GDM1 (cell line): ENCODE results near the gene NT5C1A.

ENCODE experiments used
- DNase-seq: peaks from one replicate; lab custom pipeline; 2025; lab: John Stamatoyannopoulos, UW

NT5C1A gene

GRCh38 chr1:39689635-39690034 lies 17.7 kb upstream of the NT5C1A start:
- DNase-seq = no peak

DNA sequence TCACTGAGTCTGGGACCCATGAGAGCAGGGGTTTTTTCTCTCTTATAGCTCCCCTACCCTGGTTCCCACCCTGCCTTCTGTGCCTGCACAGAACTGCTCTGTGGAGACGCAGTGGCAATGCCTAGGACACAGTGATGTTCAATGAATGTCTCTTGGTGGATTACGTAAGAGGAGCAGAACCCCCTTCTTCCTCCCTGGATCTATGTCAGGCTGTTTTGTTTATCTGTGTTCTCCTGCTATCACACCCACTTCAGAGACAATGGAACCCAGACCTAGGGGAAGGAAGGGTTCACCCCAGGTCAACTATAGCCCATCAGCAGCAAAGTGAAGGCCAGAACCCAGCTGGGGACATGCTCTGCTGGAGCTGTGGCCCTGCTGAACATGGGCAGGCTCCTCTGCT lies 17.3 kb upstream of the NT5C1A start:
- no peak for DNase-seq

DNA sequence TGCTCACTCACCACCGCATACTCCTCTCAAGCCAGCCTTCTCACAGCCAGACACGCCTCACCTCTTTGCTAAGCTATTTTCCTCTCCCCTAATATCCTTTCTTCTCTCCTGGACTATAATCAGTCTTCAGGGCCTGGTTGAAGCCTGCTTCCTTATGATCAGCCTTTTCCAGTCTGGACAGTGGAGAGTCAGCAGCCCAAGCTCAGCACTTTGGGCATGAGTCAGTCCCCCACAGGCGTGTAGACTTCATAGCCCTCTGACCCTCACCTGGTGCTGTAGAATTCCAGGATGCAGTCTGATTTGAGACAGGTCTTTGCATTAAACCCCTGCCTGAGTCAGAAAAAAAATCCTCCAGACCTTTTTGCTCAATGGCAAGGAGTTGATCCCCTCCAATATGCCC lies 16.8 kb upstream of the NT5C1A start:
- no peak for DNase-seq

DNA sequence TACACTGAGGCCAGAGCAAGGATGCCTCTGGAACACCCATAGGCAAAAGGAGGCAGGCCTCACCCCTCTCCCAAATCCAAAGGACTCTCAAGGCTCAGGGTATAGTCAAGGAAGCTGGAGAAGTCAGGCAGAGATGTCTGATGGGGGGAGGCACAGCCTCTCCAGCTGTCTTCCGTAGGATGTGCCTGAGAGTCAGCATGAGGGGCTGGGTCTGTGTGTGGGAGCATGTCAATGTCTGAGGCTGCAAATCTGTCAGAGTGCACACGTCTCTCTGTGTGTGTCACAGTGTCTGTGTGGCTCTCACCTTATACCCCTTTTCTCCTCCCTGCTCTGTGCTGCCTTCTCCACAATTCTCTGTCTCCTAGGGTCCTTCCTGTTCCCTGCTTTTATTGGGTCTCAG lies 15.3 kb upstream of the NT5C1A start:
- no peak for DNase-seq

DNA sequence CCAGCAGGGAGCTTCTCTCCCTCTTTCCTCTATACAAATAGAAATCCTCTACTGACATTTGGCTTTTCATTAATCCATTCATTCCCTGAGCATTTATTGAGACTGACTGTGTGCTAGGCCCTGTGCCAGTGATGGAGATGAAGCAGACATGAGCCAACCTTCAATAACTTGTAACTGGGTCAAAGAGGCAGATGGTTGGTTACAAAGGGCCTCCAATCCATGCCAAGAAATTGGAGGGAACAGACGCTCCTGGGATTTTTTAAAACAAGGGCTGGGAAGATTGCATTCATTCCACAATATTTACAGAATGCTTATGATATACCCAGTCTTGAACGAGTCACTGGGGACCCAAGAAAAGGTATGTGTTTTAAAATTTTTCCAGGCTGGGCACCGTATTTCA lies 13.2 kb upstream of the NT5C1A start:
- no peak for DNase-seq

- no peak for DNase-seq
These were observed 12.4 kb upstream of the NT5C1A start for GRCh38 chr1:39684313-39684664.

DNA sequence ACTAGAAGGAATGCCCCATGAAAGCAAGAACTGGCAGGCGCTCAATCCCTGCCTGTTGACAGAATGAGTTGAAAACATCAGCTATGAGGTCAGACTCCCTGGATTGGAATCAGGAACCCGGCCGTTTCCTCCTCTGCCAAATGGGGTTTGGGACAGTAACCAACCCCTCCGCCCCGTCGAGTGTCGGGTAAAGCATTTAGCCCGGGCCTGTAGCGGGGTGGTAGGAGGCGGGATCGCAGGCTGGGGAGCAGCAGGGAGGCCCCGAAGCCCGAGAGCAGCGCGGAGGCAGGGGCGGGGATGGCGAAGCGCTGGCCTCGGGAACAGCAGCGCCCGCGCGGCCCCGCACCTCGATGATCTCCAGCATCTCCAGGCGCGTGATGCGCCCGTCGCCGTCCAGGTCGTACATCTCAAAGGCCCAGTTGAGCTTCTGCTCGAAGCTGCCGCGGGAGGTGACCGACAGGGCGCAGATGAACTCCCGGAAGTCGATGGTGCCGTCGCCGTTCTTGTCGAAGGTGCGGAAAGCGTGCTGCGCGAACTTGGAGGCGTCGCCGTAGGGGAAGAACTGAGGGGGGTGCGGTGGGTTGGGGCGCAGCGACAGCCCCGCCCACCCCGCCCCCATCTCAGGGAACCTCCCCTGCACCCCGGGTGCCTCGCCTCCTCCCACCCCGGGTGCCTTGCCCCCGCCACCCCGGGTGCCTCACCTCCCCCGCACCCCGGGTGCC lies 11.8 kb upstream of the NT5C1A start:
- no peak for DNase-seq

DNA sequence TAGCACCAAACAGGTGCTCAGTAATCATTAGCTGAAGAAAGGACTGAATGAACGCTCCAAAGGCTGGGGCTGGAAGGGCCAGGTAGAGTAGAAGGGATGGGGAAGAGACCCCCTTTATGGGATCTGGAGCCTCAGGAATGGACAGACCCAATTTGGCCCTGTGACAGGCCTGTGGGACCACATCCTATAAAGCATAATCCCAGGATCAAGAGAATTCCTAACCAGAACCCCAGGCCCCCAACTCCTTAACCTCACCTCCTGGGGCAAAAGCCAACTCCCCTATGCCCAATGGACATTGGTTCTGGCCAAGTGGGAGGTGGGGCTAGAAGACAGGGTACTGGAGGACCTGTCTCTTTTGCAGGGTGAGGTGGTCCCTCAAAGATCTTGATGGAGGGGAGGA lies 10.1 kb upstream of the NT5C1A start:
- no peak for DNase-seq

DNA sequence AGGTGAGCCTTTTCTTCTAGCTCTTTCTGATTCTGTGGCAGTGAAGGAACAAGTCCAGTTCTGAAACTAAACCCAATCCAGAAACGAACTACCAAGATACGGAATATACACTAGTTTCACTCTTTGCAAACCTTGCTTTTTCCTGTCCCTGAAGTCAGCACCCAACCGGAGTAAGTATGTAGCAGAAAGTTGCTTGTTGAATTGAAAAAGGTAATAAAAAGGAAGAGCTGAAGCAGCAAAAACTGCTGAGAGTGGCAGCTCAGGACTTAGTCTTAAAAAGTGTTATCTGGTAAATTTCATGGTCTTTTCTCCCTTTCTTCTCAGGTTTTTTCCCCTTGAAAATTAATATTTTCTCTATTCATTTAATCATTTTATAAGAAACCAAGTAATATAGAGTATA lies 9.4 kb upstream of the NT5C1A start:
- DNase-seq = no peak

DNA sequence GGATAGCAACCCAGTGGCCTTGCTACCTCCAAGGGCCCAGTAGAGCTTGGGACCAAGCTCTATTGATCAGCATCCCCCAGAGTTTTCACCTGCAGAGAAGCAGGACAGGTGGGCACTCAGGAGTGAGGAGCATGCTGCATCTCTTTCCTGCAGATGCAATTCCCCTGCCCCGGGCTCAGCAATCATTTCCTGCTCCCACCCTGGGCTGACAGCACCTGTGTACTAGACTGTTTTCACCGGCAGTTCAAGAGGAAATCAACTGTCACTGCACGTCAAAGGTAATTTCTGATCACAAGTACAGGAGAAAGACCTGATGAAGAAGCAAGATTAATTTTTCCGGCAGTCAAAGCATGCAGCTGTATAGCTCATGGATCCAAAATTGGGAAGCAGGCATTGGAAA lies 8.8 kb upstream of the NT5C1A start:
- DNase-seq = no peak

DNA sequence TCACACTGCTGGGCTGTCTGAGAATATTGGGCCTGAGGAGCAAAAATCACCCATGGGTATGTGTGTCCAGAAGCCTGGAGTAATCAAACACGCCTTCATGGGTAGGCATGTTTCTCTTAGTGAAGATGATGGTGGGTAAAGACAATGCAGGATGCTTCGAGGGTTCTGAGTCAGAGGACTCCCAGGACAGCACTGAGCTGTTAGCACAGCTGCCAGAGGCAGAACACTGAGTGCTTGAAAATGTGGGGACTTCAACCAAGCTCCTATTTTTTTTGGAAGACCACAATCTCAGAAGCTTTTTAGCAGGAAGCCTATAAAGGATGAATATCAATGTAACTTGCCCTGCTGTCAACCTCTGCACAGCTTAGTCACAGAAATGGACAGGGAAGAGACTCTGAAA lies 7.9 kb upstream of the NT5C1A start:
- DNase-seq = no peak

DNA sequence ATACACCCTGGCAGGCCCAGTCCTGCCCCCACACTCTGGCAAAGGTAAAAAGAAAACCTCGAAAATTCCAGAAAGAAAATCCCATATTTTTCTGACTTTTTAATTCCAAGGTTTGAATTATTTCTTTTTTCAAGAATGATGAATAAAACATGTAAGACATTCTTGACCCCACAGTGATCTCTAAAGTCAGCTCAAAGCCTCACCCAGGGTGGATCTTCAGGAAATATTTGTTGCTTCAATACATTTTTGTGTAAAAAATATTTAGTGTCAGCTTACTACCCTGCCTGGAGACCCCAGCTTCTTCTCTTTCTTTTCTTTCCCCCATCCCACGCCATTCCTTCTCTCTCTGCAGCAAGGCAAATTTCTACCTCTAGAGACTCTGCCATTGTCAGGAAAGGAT lies 7.0 kb upstream of the NT5C1A start:
- no peak for DNase-seq

- DNase-seq = no peak
These were observed 5.7 kb upstream of the NT5C1A start for GRCh38 chr1:39677645-39678044.

- DNase-seq = no peak
These were observed 5.1 kb upstream of the NT5C1A start for GRCh38 chr1:39676948-39677548.

GRCh38 chr1:39675220-39675619 lies 3.3 kb upstream of the NT5C1A start:
- no peak for DNase-seq

GRCh38 chr1:39673215-39673614 lies 1.3 kb upstream of the NT5C1A start:
- DNase-seq = no peak

DNA sequence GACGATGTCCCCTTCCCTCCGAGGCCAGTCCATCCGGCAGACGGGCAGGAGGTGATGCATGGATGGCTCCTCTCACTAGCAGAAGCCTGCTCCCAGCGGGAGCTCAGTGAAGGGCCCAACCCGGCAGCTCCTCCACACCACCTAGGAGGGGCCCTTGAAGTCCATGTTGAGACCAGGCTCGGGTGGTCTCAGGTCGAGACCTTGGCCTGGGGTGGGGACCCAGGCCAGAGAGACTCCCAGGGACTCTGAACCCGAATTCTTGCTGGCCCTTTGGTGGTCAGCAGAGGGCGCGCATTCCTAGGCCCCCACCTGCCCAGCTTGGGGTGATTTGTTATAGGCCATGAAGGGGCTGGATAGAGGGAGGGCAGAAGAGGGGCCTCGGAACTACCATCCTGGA lies 642 bp upstream of the NT5C1A start:
- no peak for DNase-seq

DNA sequence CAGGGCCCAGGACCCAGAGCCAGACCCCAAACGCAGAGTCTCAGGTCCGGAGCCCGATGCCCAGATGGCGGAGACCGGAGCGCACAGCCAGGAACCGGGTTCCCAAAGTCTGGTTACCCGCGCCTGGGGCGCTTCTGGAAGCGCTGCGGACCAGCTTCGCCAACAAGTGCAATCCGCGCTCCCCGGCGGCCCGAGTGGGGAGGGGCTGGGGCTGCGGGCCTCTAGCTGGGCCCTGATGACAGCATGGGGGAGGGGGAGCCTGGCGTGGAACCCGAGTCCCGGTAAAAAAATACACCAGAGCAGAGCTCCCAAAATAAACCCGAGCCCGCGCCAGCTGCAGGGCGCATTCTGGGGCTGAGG lies 494 bp downstream of the NT5C1A start:
- no peak for DNase-seq

DNA sequence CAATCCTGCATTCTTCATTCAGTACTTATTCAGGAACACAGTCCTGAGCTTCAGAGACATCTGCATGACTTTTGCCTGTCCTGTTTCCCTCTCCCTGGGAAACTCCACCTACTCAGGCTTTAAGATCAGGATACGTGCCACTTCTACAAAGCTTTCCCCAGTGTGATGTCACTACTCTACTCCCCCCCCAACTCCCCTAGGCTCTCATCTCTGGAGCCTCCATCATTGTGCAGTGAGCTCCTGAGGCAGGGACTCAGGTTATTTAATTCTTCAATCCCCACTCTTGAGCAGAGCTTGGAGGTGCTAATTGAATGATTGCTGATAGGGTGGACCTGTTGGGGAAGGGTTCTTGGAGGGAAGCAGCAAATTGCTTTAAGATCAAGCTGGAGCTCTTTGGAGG lies 1.2 kb downstream of the NT5C1A start:
- no peak for DNase-seq

DNA sequence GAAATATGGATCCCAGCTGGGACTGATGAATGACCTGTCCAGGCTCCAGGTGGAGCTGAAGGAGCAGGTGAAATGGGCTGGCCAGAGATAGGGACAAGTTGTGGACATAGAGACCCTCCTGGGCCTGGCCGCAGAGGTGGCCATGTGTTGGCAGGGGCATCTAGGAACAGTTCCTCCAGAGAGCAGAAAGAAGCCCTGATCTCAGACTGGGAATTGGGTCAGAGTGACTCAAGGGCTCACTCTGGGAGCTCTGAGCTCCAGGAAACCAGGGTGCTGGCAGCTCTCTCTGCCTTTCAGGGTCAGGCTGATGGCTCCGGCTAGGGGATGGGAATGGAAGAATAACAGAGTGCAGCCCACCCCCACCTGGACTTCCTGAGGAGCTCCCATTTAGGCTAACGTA lies 3.0 kb downstream of the NT5C1A start:
- DNase-seq = no peak

GRCh38 chr1:39668111-39668510 lies 3.8 kb downstream of the NT5C1A start:
- no peak for DNase-seq

DNA sequence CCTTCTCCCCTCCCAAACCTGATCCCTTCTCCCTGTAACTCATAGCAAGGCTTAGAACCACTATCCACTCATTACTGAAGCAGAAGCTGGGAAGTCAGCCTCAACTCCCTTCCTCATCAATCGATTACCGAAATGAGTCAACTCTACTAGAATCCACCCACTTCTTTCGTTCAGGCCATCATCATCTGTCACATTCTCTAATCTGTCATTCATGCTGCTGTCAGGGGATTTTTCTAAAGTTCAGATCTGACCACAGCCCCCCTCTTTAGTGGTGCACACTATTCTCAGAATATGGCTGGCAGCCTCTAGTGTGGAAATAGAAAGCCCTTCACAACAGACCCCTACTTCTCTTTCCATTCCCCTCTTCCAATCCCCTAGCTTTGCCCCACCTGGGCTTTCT lies 5.1 kb downstream of the NT5C1A start:
- DNase-seq = no peak

DNA sequence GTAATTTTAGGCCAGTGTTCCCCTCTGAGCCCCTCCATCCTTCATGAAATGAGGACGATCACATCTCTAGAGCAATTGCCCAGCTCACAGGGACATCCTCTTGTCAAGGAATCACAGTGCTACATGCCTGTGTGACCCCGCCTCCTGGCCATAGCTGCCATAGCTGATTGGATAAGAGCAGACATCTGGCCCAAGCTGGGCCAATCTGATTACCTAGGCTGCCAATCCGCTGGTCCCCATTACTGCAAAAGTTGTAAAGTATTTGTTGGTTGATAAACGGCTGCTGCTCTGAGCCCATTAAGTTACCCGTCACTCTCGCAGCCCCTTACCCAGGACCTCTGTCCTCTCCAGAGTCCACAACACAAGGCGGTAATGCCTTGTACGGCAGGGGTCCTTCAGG lies 8.3 kb downstream of the NT5C1A start:
- no peak for DNase-seq

- DNase-seq = no peak
These were observed 9.0 kb downstream of the NT5C1A start for GRCh38 chr1:39662861-39663260.
